GM08714 (cell line): ENCODE data around the gene ARHGAP24.

Experiments used
- H3K4me3 ChIP-seq: fragments of 200-500 bp; sonication (Bioruptor generic); 2 replicates; pipeline ENCODE4 v1.5.1; 2014; ENCODE audit warnings: mild to moderate bottlenecking, low read length, inconsistent platforms
- ZNF274 ChIP-seq: IDR thresholded peaks from 2 replicates; pipeline ENCODE4 v1.6.1; 2012; ENCODE audit warnings: mild to moderate bottlenecking, low read depth, low read length

ARHGAP24 gene

GRCh38 chr4:85474818-85475630 lies at the start of gene ARHGAP24:
TSS of gene ARHGAP24 (plus strand) at chr4:85475150.
- peak within 1 kb of the TSS; percentile 66; the same call in 1 of the 2 replicates for H3K4me3 ChIP-seq

GRCh38 chr4:85426366-85426765 lies 48.6 kb upstream of the ARHGAP24 start:
- TF ChIP-seq ZNF274, result no peak
- no peak overlapping the region for H3K4me3 ChIP-seq

More at GRCh38 chr4:85474818-85475630, at the start of gene ARHGAP24:
- no peak for TF ChIP-seq ZNF274

GRCh38 chr4:85427123-85427522 lies 47.8 kb upstream of the ARHGAP24 start:
- H3K4me3 ChIP-seq, result no peak overlapping the region
- TF ChIP-seq ZNF274, result no peak

- no peak for TF ChIP-seq ZNF274
- H3K4me3 ChIP-seq, result no peak overlapping the region
Observed at GRCh38 chr4:85430226-85430625, 44.7 kb upstream of the ARHGAP24 start.

- no peak overlapping the region for H3K4me3 ChIP-seq
- no peak for TF ChIP-seq ZNF274
Observed at GRCh38 chr4:85430697-85431096, 44.3 kb upstream of the ARHGAP24 start.

GRCh38 chr4:85431156-85431555 lies 43.8 kb upstream of the ARHGAP24 start:
- no peak for TF ChIP-seq ZNF274
- no peak overlapping the region for H3K4me3 ChIP-seq

GRCh38 chr4:85431881-85432485 lies 43.0 kb upstream of the ARHGAP24 start:
- H3K4me3 ChIP-seq, result no peak overlapping the region
- TF ChIP-seq ZNF274, result no peak

- no peak for TF ChIP-seq ZNF274
- no peak overlapping the region for H3K4me3 ChIP-seq
Observed at GRCh38 chr4:85445050-85445639, 29.8 kb upstream of the ARHGAP24 start.

- no peak for TF ChIP-seq ZNF274
- H3K4me3 ChIP-seq, result no peak overlapping the region
Observed at GRCh38 chr4:85446141-85446861, 28.6 kb upstream of the ARHGAP24 start.

- no peak for TF ChIP-seq ZNF274
- no peak overlapping the region; the same call in 1 of the 2 replicates for H3K4me3 ChIP-seq
Observed at GRCh38 chr4:85448906-85449890, 25.8 kb upstream of the ARHGAP24 start.

- no peak for TF ChIP-seq ZNF274
Observed at GRCh38 chr4:85452058-85452731, 22.8 kb upstream of the ARHGAP24 start.

GRCh38 chr4:85455942-85456341 lies 19.0 kb upstream of the ARHGAP24 start:
- no peak overlapping the region for H3K4me3 ChIP-seq
- TF ChIP-seq ZNF274, result no peak

More at GRCh38 chr4:85452058-85452731, 22.8 kb upstream of the ARHGAP24 start:
- H3K4me3 ChIP-seq, result no peak overlapping the region
